Pancreas (tissue), 10 donors: ENCODE data around the gene MYOM3. TPM values are rescaled to one million over a fixed set of nuclear protein-coding genes. Genes with fewer than 3 reads are reported as not detected.

Experiments
- ATAC-seq, 4 donors: fragments of 200-7000 bp; cut with Tn5 transposase; one replicate each; pipeline versions ENCODE4 v1.8.0 to v1.9.1; 2020; ENCODE audit warnings: mild to moderate bottlenecking in 4 of 4, moderate library complexity in 4 of 4
- DNase-seq, 6 donors: peaks; one replicate each; pipeline ENCODE4 v3.0.0-alpha.2; 2020
- FAIRE-seq: peaks from 2 replicates; lab custom pipeline; 2012; peaks lifted over from hg19 to GRCh38; lab: Jason Lieb, UNC
- H3K27ac ChIP-seq, 4 donors: fragments of 200-600 bp; sonication (generic); 1 replicate in 3 of 4; 2 replicates in 1 of 4; pipeline versions ENCODE4 v1.5.0 to v1.8.0; 2020
- H3K27me3 ChIP-seq, 4 donors: fragments of 200-600 bp; one replicate each; pipeline ENCODE4 v1.8.0; 2021
- H3K36me3 ChIP-seq, 3 donors: fragments of 200-600 bp; sonication (generic) in 1 of 3; one replicate each; pipeline versions ENCODE4 v1.5.0 to v1.8.0; 2020 to 2021
- H3K4me1 ChIP-seq, 3 donors: fragments of 200-600 bp; one replicate each; pipeline ENCODE4 v1.8.0; 2021
- H3K4me3 ChIP-seq, 4 donors: fragments of 200-600 bp; sonication (generic) in 2 of 4; one replicate each; pipeline versions ENCODE4 v1.5.0 to v1.8.0; 2020 to 2021
- H3K9me3 ChIP-seq, 4 donors: fragments of 200-600 bp; one replicate each; pipeline ENCODE4 v1.8.0; 2021
- WGBS, 2 donors: extraction: QIAGEN DNeasy Blood & Tissue Kit; methylation state at CpG; one replicate each; pipeline ENCODE4 v1.1.7; 2013; 5-methylcytosine and 5-hydroxymethylcytosine counted together
- intact Hi-C, 3 donors: fragments of 100-400 bp; cut with DNase I; formaldehyde crosslinking; loops; one replicate each; pipeline versions ENCODE4 v1.11.1 to v1.14.2; 2022
- polyA plus RNA-seq, 2 donors: library from polyadenylated mRNA; stranded (reverse); fragments of 200-250 nt; gene quantifications; one replicate each; pipeline ENCODE4 v1.2.3, GENCODE V29; 2013
- total RNA-seq, 6 donors: library from RNA; stranded (reverse); fragmentation: NEBNext Ultra II Directional in 4 of 6; extraction: Animal tissue kit (Norgen Biotek cat#: 25700) in 4 of 6; gene quantifications; one replicate each; pipeline versions ENCODE4 v1.2.1 to v1.2.4, GENCODE V29; 2021 to 2023
- TF ChIP-seq, protein P1 (sequence below), 4 donors: fragments of 200-600 bp; sonication (generic) in 3 of 4; IDR thresholded peaks; one replicate each; pipeline versions ENCODE4 v1.5.0 to v1.8.0; 2021; ENCODE audit warnings: antibody characterized with exemption in 4 of 4
- donor health status: healthy with polysubstance abuse.
- donor health status: DM: no; HTN: no; CAD: no; lungs with moderate emphysema.
- donor health status: DM: no; HTN: no; CAD: no.
- donor health status: control.
- donor health status: control.
- donor health status: Bipolar disorder and iron deficiency.
- donor health status: DM: yes; HTN: yes; CAD: no.
- donor health status: DM: no; HTN: no; CAD: no.
- donor health status: DM: no; HTN: no; CAD: no.
- donor health status: DM: yes; HTN: yes; CAD: no.

MYOM3 gene
- total and polyA plus RNA-seq, 8 donors, result 0.38 to 1.7 (median 0.79) TPM

DNA sequence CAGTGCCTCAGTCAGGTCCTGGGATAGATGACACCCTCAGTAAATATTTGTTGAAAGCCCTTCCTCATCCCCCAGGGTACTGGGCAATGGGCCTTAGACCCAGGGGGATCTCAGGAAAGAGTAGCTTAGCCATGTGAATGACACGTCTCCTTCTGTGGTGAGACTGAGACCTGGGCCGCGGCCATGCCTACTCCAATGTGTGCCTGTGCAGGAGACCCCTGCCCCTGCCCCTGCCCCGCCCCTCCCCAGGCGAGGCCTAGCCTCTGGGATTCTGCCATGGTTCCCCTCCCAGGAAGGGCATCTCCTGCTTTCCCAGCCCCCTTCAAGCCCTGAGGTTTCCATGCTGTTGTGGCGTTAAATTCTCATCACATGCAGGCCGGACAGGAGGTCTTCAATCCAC lies 7.1 kb downstream of the MYOM3 start:
- ATAC-seq, result no peak
- intact Hi-C loops, result no loop called here
- FAIRE-seq, result no peak

DNA sequence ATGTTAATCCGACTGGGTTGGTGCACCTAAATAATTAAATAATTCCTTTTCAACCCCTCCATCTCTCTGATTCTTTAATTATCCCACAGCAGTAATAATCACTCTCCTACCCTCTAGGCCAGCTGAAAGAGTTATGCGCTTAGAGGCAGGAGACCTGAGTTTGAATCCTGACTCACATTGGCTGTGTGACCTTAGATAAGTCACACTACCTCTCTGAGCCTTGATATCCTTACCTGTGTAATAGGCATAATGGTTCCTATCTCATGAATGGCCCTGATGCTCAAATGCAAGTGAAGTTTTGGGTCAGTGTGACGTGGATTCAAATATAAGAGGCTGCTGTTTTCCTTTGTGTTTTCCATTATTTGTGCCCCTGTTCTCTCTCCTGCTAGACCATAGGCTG lies 8.1 kb downstream of the MYOM3 start:
- ATAC-seq (no peak), FAIRE-seq (no peak), DNase-seq (no peak)
- Histone ChIP-seq H3K36me3 (no peaks in the 10 kb centered on the region), H3K27me3 (no peaks in the 10 kb centered on the region), H3K9me3 (no peaks in the 10 kb centered on the region), H3K4me1 (peaks cover 17 to 23% (median 22%) of the 10 kb centered on the region in 3 donors), H3K4me3 (no peak overlapping the region), H3K27ac (peak overlapping the region in 1 of 4 donors; percentile 17)
- 87 to 90% methylated on average over 3 of the region's 3 CpGs for WGBS, 2 donors
- TF ChIP-seq, protein P1, sequence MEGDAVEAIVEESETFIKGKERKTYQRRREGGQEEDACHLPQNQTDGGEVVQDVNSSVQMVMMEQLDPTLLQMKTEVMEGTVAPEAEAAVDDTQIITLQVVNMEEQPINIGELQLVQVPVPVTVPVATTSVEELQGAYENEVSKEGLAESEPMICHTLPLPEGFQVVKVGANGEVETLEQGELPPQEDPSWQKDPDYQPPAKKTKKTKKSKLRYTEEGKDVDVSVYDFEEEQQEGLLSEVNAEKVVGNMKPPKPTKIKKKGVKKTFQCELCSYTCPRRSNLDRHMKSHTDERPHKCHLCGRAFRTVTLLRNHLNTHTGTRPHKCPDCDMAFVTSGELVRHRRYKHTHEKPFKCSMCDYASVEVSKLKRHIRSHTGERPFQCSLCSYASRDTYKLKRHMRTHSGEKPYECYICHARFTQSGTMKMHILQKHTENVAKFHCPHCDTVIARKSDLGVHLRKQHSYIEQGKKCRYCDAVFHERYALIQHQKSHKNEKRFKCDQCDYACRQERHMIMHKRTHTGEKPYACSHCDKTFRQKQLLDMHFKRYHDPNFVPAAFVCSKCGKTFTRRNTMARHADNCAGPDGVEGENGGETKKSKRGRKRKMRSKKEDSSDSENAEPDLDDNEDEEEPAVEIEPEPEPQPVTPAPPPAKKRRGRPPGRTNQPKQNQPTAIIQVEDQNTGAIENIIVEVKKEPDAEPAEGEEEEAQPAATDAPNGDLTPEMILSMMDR (IDR thresholded peaks at IDR 0.05), result no peak
- intact Hi-C loops, result no loop called here

More for the DNA sequence above, 7.1 kb downstream of the MYOM3 start:
- peak in 2 of 6 donors; percentile 24 to 55 for DNase-seq
- no peaks in the 10 kb centered on the region for H3K9me3 ChIP-seq
- WGBS, 2 donors, result 92 to 96% methylated on average over 7 of the region's 7 CpGs
- TF ChIP-seq, protein P1 (IDR thresholded peaks at IDR 0.05), result no peak
- H3K27ac ChIP-seq, result no peak overlapping the region
- no peaks in the 10 kb centered on the region for H3K27me3 ChIP-seq
- peaks cover 10 to 16% (median 16%) of the 10 kb centered on the region in 3 donors for H3K4me1 ChIP-seq
- H3K4me3 ChIP-seq, result no peak overlapping the region
- no peaks in the 10 kb centered on the region for H3K36me3 ChIP-seq

DNA sequence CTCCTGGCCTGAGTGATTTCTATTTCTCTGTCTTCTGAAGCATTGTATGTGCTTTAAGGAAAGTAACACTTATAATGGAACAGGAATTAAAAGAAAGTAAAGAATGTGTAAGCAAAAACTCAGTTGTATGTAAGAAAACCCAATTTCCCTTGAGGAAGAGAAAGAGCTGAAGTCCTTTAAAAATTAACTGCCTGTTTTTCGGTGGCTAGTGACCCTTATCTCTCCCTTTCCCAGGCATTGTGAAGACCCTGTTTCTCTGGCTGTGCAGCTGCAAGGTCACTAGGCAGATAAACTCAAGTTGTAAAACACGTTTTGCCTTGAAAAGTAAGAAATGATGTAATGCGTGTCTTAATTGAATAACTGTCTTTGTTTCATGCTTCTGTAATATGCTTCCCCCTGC lies 8.5 kb downstream of the MYOM3 start:
- Histone ChIP-seq H3K27me3 (no peaks in the 10 kb centered on the region), H3K4me3 (no peak overlapping the region), H3K9me3 (no peaks in the 10 kb centered on the region), H3K36me3 (no peaks in the 10 kb centered on the region), H3K4me1 (peaks cover 19 to 24% (median 24%) of the 10 kb centered on the region in 3 donors), H3K27ac (peak overlapping the region; percentile 17 to 68 (median 27))
- ATAC-seq, result no peak
- WGBS, 2 donors, result 14 to 17% methylated on average over 3 of the region's 3 CpGs
- TF ChIP-seq, protein P1 (IDR thresholded peaks at IDR 0.05), result no peak
- no peak for DNase-seq
- intact Hi-C loops, result no loop called here
- FAIRE-seq, result no peak

DNA sequence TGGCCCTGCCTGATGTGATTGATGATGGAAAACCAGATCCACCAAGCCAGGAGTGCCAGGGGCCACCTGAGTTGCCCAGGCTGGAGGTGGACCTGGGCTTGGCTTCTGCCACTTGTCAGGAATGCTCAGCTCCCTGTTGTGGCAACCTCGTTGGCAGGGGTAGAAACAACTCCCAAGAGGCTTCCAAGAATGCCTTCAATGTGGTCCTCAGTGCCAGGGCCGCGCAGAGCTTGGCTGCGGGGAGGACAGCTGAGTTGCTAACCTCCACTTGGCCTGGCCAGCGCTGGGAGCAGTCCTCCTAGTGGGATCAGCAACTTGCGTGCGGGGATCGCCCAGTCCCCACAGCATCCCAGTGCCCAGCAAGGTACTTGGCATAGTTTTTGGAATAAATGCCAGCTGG lies 9.0 kb downstream of the MYOM3 start:
- FAIRE-seq, result no peak
- WGBS, 2 donors, result 36 to 44% methylated on average over 8 of the region's 8 CpGs
- H3K4me1 ChIP-seq, result peaks cover 19 to 24% (median 24%) of the 10 kb centered on the region in 3 donors
- H3K4me3 ChIP-seq, result no peak overlapping the region
- no peaks in the 10 kb centered on the region for H3K36me3 ChIP-seq
- peak; percentile 78 to 83 (median 80) for ATAC-seq
- H3K9me3 ChIP-seq, result no peaks in the 10 kb centered on the region
- DNase-seq, result peak in 5 of 6 donors; percentile 46 to 86 (median 68)
- H3K27ac ChIP-seq, result peak overlapping the region; percentile 17 to 68 (median 27)
- no peaks in the 10 kb centered on the region for H3K27me3 ChIP-seq
- TF ChIP-seq, protein P1 (IDR thresholded peaks at IDR 0.05), result no peak
- intact Hi-C loops, result no loop called here

DNA sequence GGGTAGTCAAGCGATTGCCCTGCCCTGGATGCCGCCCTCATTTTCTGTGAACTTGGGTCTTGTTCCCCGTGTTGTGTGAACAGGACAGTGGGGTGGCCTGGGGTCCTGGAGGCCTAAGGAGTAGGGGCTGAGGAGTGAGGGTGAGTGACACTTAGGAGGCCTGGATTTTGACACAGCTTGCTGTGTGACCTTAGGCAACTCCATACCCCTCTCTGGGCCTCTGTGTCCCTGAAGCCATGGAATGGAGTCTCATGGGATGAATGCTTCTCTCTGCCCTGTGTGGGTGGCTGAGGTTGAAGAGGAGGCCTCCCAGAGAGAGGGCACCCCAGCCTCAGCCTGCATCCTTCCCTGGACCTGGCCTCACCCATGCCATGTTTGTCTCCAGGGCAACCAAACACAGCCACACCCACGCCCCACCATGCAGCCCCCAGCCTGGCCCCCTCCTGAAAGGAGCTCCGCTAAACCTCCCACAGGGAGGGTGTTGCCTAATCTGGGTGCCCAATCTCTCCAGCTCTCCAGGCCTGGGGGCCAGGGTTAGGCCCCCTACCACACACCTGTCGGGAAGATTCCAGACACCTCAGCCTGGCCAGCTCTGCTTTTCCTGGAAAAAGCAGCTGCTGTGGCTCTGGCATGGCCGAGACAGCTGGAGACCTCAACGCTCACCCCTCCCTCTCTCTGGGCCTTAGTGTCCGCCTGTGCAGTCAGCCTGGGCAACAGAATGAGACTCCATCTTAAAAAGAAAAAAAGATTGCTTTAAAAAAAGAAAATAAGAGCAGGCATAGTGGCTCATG lies 9.9 kb downstream of the MYOM3 start:
- intact Hi-C loops, result no loop called here
- no peak overlapping the region for H3K4me3 ChIP-seq
- peaks cover 19 to 24% (median 24%) of the 10 kb centered on the region in 3 donors for H3K4me1 ChIP-seq
- ATAC-seq (peak; percentile 3 to 30 (median 15)), DNase-seq (peak in 2 of 6 donors; percentile 38 to 41), FAIRE-seq (no peak)
- no peaks in the 10 kb centered on the region for H3K36me3 ChIP-seq
- WGBS, 2 donors, result 75 to 80% methylated on average over 9 of the region's 9 CpGs
- peak overlapping the region; percentile 17 to 68 (median 27) for H3K27ac ChIP-seq
- H3K27me3 ChIP-seq, result no peaks in the 10 kb centered on the region
- H3K9me3 ChIP-seq, result no peaks in the 10 kb centered on the region
- TF ChIP-seq, protein P1 (IDR thresholded peaks at IDR 0.05), result no peak
